ENCODE data around the gene PTAFR.

GRCh38 chr1:28099050-28099769, 77.3 kb downstream of the PTAFR start:
- TF ChIP-seq CSDC2 (CRISPR knock-in tag; IDR thresholded peaks at IDR 0.05) (no peak), RARB (CRISPR knock-in tag; IDR thresholded peaks at IDR 0.05) (no peak), TCF4 (CRISPR knock-in tag; IDR thresholded peaks at IDR 0.05; ENCODE audit: borderline replicate concordance) (no peak), ARNTL (CRISPR knock-in tag; IDR thresholded peaks at IDR 0.05; ENCODE audit: borderline replicate concordance, low read depth) (no peak), ISL1 (CRISPR knock-in tag; IDR thresholded peaks at IDR 0.05) (no peak), BACH2 (CRISPR knock-in tag; IDR thresholded peaks at IDR 0.05; ENCODE audit: borderline replicate concordance) (no peak), ZNF70 (CRISPR knock-in tag; IDR thresholded peaks at IDR 0.05) (no peak), SNAI2 (CRISPR knock-in tag; IDR thresholded peaks at IDR 0.05) (no peak), CREB5 (CRISPR knock-in tag; IDR thresholded peaks at IDR 0.05; ENCODE audit: low read depth) (no peak), ZFP3 (CRISPR knock-in tag; IDR thresholded peaks at IDR 0.05) (no peak), PATZ1 (CRISPR knock-in tag; IDR thresholded peaks at IDR 0.05; ENCODE audit: borderline replicate concordance) (no peak), ZFP30 (CRISPR knock-in tag; IDR thresholded peaks at IDR 0.05) (no peak), ZNF8 (CRISPR knock-in tag; IDR thresholded peaks at IDR 0.05) (no peak)

Measured in SK-N-SH treated with all-trans-retinoic acid at 6 μM for 48 hours (cell line).